HCT116 (cell line): ENCODE data around the gene FUT9. TPM values are rescaled to one million over a fixed set of nuclear protein-coding genes. Genes with fewer than 3 reads are reported as not detected.

Source experiments
- ATAC-seq: fragments of 200-7000 bp; cut with Tn5 transposase; 2 replicates; pipeline ENCODE4 v1.9.1; 2020; ENCODE audit warnings: mild to moderate bottlenecking, moderate library complexity
- BruUV-seq: library from RNA; stranded (reverse); fragments of 400-500 nt; replicated peaks from 2 replicates; lab custom pipeline; 2021; lab: Mats Ljungman, UMichigan
- CTCF ChIA-PET: fragments of 300-600 bp; sonication (Branson Sonifier 250); formaldehyde crosslinking; loops from one replicate; lab custom pipeline; 2021; ENCODE audit warnings: antibody characterized with exemption; lab: Charles Lee
- POLR2A ChIA-PET: fragments of 300-600, 350-600 bp; sonication (Branson Sonifier 250); formaldehyde crosslinking; loops from one replicate; lab custom pipeline; 2021; ENCODE audit warnings: antibody characterized with exemption; lab: Charles Lee
- RAD21 ChIA-PET, 2 experiments: fragments of 300-600 bp; sonication (Branson Sonifier 250); formaldehyde crosslinking; loops; one replicate each; lab custom pipeline; 2023; ENCODE audit warnings: low total read pairs in 2 of 2; ENCODE audit not compliant: uncharacterized antibody in 2 of 2, unreplicated experiment in 2 of 2, low non-redundant PET in 1 of 2; lab: Charles Lee
- DNase-seq: peaks from one replicate; pipeline ENCODE4 v3.0.0-alpha.2; 2010; ENCODE audit warnings: low read depth, low spot score
- H2AFZ ChIP-seq: fragments of 200-600 bp; shearing (Covaris generic), sonication (generic); 2 replicates; pipeline ENCODE4 v1.6.1; 2017; ENCODE audit warnings: low read depth, mixed run types, mixed read lengths, antibody characterized with exemption, low read length; ENCODE audit not compliant: poor library complexity, severe bottlenecking
- H3K27ac ChIP-seq: 2 replicates; pipeline ENCODE4 v1.5.1; 2012; ENCODE audit warnings: low read depth, low read length
- H3K27me3 ChIP-seq: fragments of 200-600 bp; sonication (generic); 2 replicates; pipeline ENCODE4 v1.6.1; 2016; ENCODE audit warnings: mixed run types, low read length, mixed read lengths; ENCODE audit not compliant: insufficient read depth
- H3K36me3 ChIP-seq, 2 experiments: fragments of 200-500 bp in 1 of 2; fragments of 200-600 bp in 1 of 2; sonication (Bioruptor generic) in 1 of 2; sonication (generic) in 1 of 2; 2 replicates each; pipeline versions ENCODE4 v1.5.1 to v1.6.1; 2014 to 2016; ENCODE audit warnings: low read length in 2 of 2, inconsistent platforms in 1 of 2, mixed read lengths in 1 of 2, mixed run types in 1 of 2; ENCODE audit not compliant: insufficient read depth in 2 of 2, control insufficient read depth in 1 of 2
- H3K4me1 ChIP-seq, 2 experiments: fragments of 200-600 bp in 1 of 2; sonication (generic) in 1 of 2; 2 replicates each; pipeline versions ENCODE4 v1.5.1 to v1.6.1; 2012 to 2017; ENCODE audit warnings: low read length in 2 of 2, inconsistent platforms in 1 of 2, mild to moderate bottlenecking in 1 of 2, mixed read lengths in 1 of 2, mixed run types in 1 of 2, moderate library complexity in 1 of 2; ENCODE audit not compliant: insufficient read depth in 2 of 2, control insufficient read depth in 1 of 2
- H3K4me2 ChIP-seq: fragments of 200-600 bp; sonication (generic); 2 replicates; pipeline ENCODE4 v1.6.1; 2017; ENCODE audit warnings: mixed run types, low read length, mixed read lengths
- H3K4me3 ChIP-seq, 2 experiments: fragments of 200-600 bp in 1 of 2; sonication (generic) in 1 of 2; replicated peaks in 1 of 2; 2 replicates each; pipeline ENCODE4 v1.5.1; 2011 to 2016; ENCODE audit warnings: low read length in 2 of 2, control low read depth in 1 of 2, low read depth in 1 of 2, mild to moderate bottlenecking in 1 of 2, mixed read lengths in 1 of 2, mixed run types in 1 of 2
- H3K79me2 ChIP-seq: fragments of 200-600 bp; sonication (generic); 2 replicates; pipeline ENCODE4 v1.6.1; 2017; ENCODE audit warnings: mild to moderate bottlenecking, mixed run types, low read length, moderate library complexity, mixed read lengths; ENCODE audit not compliant: insufficient read depth
- H3K9ac ChIP-seq: fragments of 200-600 bp; sonication (generic); 2 replicates; pipeline ENCODE4 v1.6.1; 2016; ENCODE audit warnings: low read length, mixed read lengths
- H3K9me2 ChIP-seq: fragments of 200-600 bp; sonication (generic), shearing (Covaris generic); 2 replicates; pipeline ENCODE4 v1.6.1; 2017; ENCODE audit warnings: mixed run types, mild to moderate bottlenecking, moderate library complexity; ENCODE audit not compliant: insufficient read depth
- H3K9me3 ChIP-seq, 2 experiments: fragments of 200-500 bp in 1 of 2; fragments of 200-600 bp in 1 of 2; sonication (Bioruptor generic) in 1 of 2; sonication (generic) in 1 of 2; 2 replicates each; pipeline ENCODE4 v1.6.1; 2014 to 2017; ENCODE audit warnings: low read length in 2 of 2, mixed read lengths in 2 of 2, inconsistent platforms in 1 of 2, low read depth in 1 of 2, mild to moderate bottlenecking in 1 of 2, mixed run types in 1 of 2, moderate library complexity in 1 of 2; ENCODE audit not compliant: control insufficient read depth in 1 of 2, insufficient read depth in 1 of 2
- H4K20me1 ChIP-seq: fragments of 200-600 bp; sonication (generic), shearing (Covaris generic); 2 replicates; pipeline ENCODE4 v1.6.1; 2017; ENCODE audit warnings: mixed run types, mild to moderate bottlenecking, moderate library complexity; ENCODE audit not compliant: insufficient read depth
- JUND ChIP-seq: IDR thresholded peaks from 2 replicates; pipeline ENCODE4 v1.6.1; 2012
- MAX ChIP-seq: IDR thresholded peaks from 2 replicates; pipeline ENCODE4 v1.6.1; 2012
- POLR2A ChIP-seq: IDR thresholded peaks from 2 replicates; pipeline ENCODE4 v1.7.0; 2011; ENCODE audit warnings: borderline replicate concordance; ENCODE audit not compliant: insufficient read depth, insufficient read length; ENCODE audit errors: extremely low read depth
- POLR2AphosphoS5 ChIP-seq: IDR thresholded peaks from 2 replicates; pipeline ENCODE4 v1.6.1; 2011; ENCODE audit warnings: mild to moderate bottlenecking, low read depth, low read length, moderate library complexity
- SIN3A ChIP-seq: IDR thresholded peaks from 2 replicates; pipeline ENCODE4 v1.6.1; 2012; ENCODE audit warnings: low read depth
- ZBTB33 ChIP-seq: IDR thresholded peaks from 2 replicates; pipeline ENCODE4 v1.6.1; 2011; ENCODE audit warnings: mild to moderate bottlenecking, low read length, moderate library complexity; ENCODE audit not compliant: insufficient replicate concordance; ENCODE audit errors: extremely low read depth
- ZFX ChIP-seq: fragments of 450-650 bp; IDR thresholded peaks from 2 replicates; pipeline ENCODE4 v1.6.1; 2017
- intact Hi-C: fragments of 100-400 bp; cut with micrococcal nuclease; formaldehyde crosslinking; loops from 2 replicates; pipeline ENCODE4 v1.10.0; 2022
- total RNA-seq: library from RNA; stranded (reverse); gene quantifications from one replicate; pipeline ENCODE4 v1.2.1, GENCODE V29; 2021; ENCODE audit not compliant: unreplicated experiment
- TF ChIP-seq, protein P1 (sequence below), 3 experiments: fragments of 200-600 bp in 1 of 3; sonication (generic) in 1 of 3; IDR thresholded peaks in 2 of 3; conservative IDR thresholded peaks in 1 of 3; 2 replicates each; pipeline ENCODE4 v1.5.1; 2012 to 2017; ENCODE audit warnings: low read depth in 2 of 3, low read length in 2 of 3, antibody characterized with exemption in 1 of 3, borderline replicate concordance in 1 of 3, control low read depth in 1 of 3, mild to moderate bottlenecking in 1 of 3, mixed read lengths in 1 of 3, mixed run types in 1 of 3, moderate library complexity in 1 of 3; ENCODE audit not compliant: insufficient read depth in 1 of 3

Gene FUT9
- total RNA-seq, 1 experiment from 2014 or later: not detected

- no peak for DNase-seq
Measured at GRCh38 chr6:96196633-96197032, 180.9 kb downstream of the FUT9 start.

GRCh38 chr6:96197241-96197640 is 181.5 kb downstream of the FUT9 start:
- no peak overlapping the region for H3K9ac ChIP-seq
- H3K27me3 ChIP-seq: no peaks in the 10 kb centered on the region
- RAD21 ChIA-PET: no interaction called here
- POLR2A ChIA-PET: no interaction called here
- TF ChIP-seq SIN3A (no peak), JUND (no peak), ZFX (no peak), MAX (no peak), POLR2A (no peak), ZBTB33 (no peak)
- TF ChIP-seq, protein P1, sequence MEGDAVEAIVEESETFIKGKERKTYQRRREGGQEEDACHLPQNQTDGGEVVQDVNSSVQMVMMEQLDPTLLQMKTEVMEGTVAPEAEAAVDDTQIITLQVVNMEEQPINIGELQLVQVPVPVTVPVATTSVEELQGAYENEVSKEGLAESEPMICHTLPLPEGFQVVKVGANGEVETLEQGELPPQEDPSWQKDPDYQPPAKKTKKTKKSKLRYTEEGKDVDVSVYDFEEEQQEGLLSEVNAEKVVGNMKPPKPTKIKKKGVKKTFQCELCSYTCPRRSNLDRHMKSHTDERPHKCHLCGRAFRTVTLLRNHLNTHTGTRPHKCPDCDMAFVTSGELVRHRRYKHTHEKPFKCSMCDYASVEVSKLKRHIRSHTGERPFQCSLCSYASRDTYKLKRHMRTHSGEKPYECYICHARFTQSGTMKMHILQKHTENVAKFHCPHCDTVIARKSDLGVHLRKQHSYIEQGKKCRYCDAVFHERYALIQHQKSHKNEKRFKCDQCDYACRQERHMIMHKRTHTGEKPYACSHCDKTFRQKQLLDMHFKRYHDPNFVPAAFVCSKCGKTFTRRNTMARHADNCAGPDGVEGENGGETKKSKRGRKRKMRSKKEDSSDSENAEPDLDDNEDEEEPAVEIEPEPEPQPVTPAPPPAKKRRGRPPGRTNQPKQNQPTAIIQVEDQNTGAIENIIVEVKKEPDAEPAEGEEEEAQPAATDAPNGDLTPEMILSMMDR (IDR thresholded peaks at IDR 0.05 in 2 of 3, conservative IDR thresholded peaks at IDR 0.05 in 1 of 3; ENCODE audit: borderline replicate concordance in 1 of 3, insufficient read depth in 1 of 3, low read depth in 2 of 3, low read length in 2 of 3): no peak
- no peaks in the 10 kb centered on the region for H3K79me2 ChIP-seq
- CTCF ChIA-PET: no interaction called here
- no peaks in the 10 kb centered on the region for H3K36me3 ChIP-seq
- H3K9me2 ChIP-seq: no peaks in the 10 kb centered on the region
- no peaks in the 10 kb centered on the region for H3K9me3 ChIP-seq
- H3K4me3 ChIP-seq: no peak overlapping the region
- H2AFZ ChIP-seq: no peak overlapping the region
- intact Hi-C loops: no loop called here
- no peaks in the 10 kb centered on the region for H4K20me1 ChIP-seq
- BruUV-seq: no TSS peak
- DNase-seq (no peak), ATAC-seq (no peak)
- H3K27ac ChIP-seq: no peak overlapping the region
- H3K4me1 ChIP-seq: no peaks in the 10 kb centered on the region
- no peak overlapping the region for H3K4me2 ChIP-seq

More at GRCh38 chr6:96196633-96197032, 180.9 kb downstream of the FUT9 start:
- TF ChIP-seq POLR2AphosphoS5: no peak
- TF ChIP-seq, all 23 proteins: peak for 0
- no peak overlapping the region for H2AFZ ChIP-seq
- no peaks in the 10 kb centered on the region for H3K79me2 ChIP-seq
- RAD21 ChIA-PET: no interaction called here
- no peaks in the 10 kb centered on the region for H3K9me2 ChIP-seq
- H3K9ac ChIP-seq: no peak overlapping the region
- ATAC-seq: no peak
- CTCF ChIA-PET: no interaction called here
- H3K4me3 ChIP-seq: no peak overlapping the region
- no peaks in the 10 kb centered on the region for H4K20me1 ChIP-seq
- intact Hi-C loops: no loop called here
- H3K4me1 ChIP-seq: no peaks in the 10 kb centered on the region
- H3K9me3 ChIP-seq: no peaks in the 10 kb centered on the region
- no peak overlapping the region for H3K27ac ChIP-seq
- no peaks in the 10 kb centered on the region for H3K36me3 ChIP-seq
- BruUV-seq: no TSS peak
- no peaks in the 10 kb centered on the region for H3K27me3 ChIP-seq
- H3K4me2 ChIP-seq: no peak overlapping the region
- POLR2A ChIA-PET: no interaction called here
